DOHH2 (cell line): ENCODE measurements around the gene SNX30.

ENCODE experiments used
- CTCF ChIP-seq: fragments of 200-600 bp; sonication (generic); IDR thresholded peaks from one replicate; pipeline ENCODE4 v1.5.1; 2014; ENCODE audit warnings: antibody characterized with exemption, mild to moderate bottlenecking, low read depth, low read length; ENCODE audit not compliant: poor library complexity, severe bottlenecking
- EZH2phosphoT487 ChIP-seq: fragments of 200-600 bp; sonication (generic); IDR thresholded peaks from 2 replicates; pipeline ENCODE4 v1.6.1; 2017; ENCODE audit warnings: borderline replicate concordance, mild to moderate bottlenecking, antibody characterized with exemption, low read length, moderate library complexity, mixed read lengths

- TF ChIP-seq CTCF: no peak
- TF ChIP-seq EZH2phosphoT487: no peak
Measured at GRCh38 chr9:112762726-112763518, 12.4 kb downstream of the SNX30 start.
